Heart left ventricle (tissue), 13 donors: ENCODE measurements around the gene ALK.

Experiments
- CTCF ChIP-seq, 12 donors: fragments of 200-600 bp; sonication (generic) in 4 of 12; IDR thresholded peaks; one replicate each; pipeline versions ENCODE4 v1.5.0 to v1.8.0; 2018 to 2022; ENCODE audit warnings: antibody characterized with exemption in 12 of 12, mild to moderate bottlenecking in 5 of 12
- POLR2A ChIP-seq, 2 donors: fragments of 450-650 bp; IDR thresholded peaks; one replicate each; pipeline ENCODE4 v1.6.1; 2017; ENCODE audit warnings: antibody characterized with exemption in 2 of 2, mild to moderate bottlenecking in 2 of 2, moderate library complexity in 2 of 2
- donor health status: ischemic (EF 13 %, LVEDD 7.1; RV severe dilation, severe dysfunction).
- donor health status: DM: no; HTN: yes; CAD: no.
- donor health status: DM: no; HTN: no; CAD: no.
- donor health status: ischemic (EF 25% LVEDD 6.9; RV normal size, moderate dysfunction).
- donor health status: ischemic (EF 25% LVEDD 5.7; RV mildly dilated, moderate dysfunction).
- donor health status: ischemic (EF 35%, LVEDD 5.7; RV mildly dilated, moderate dysfunction).
- donor health status: nonischemic (EF 11% LVEDD 7.7; RV severe dilation, severe dysfunction).
- donor health status: DM: yes; HTN: yes; CAD: no.
- donor health status: PGD.
- donor health status: ischemic (EF 29% LVEDD 5.4; RV normal size, mild dysfunction).
- donor health status: nonischemic (EF 23%, LVEDD 6.1; RV moderate dilation, normal function).

DNA sequence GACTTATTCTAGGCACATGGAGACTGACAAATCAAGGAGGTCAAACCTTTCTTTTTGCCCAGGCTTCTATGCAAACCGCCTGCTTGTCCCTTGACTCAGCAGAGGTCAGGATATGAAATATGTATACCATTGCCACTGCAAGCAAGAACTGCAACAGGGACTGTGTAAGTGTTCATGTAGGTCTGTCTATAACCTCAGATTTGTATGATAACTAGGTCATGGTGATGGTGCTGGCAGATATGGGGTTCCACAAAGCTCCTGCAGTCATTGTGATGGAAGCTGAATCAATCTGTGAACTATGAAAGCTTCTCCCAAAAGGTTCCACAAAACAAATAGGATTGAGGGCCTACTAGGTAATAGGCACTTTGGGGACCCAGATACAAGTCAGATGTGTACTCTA lies 489.9 kb downstream of the ALK start:
- no peak for TF ChIP-seq POLR2A (IDR thresholded peaks at IDR 0.05)
- TF ChIP-seq CTCF (IDR thresholded peaks at IDR 0.05) = no peak
